Stimulated activated CD4-positive, alpha-beta T cell treated with anti-CD3 and anti-CD28 coated beads, Interleukin-15, amount 100 ng/mL, for 1 hour (primary cell): ENCODE data around the gene RBMS3.
"Not testable (repeated sequence)": the region's sequence is repeated elsewhere in the genome, so short reads cannot be mapped to it uniquely, and the experiment has no call there.

Experiments used
- DNase-seq, 2 donors: peaks; one replicate each; pipeline ENCODE4 v3.0.0-alpha.2; 2020; ENCODE audit warnings: low read depth in 1 of 2, low spot score in 1 of 2

Gene RBMS3

DNA sequence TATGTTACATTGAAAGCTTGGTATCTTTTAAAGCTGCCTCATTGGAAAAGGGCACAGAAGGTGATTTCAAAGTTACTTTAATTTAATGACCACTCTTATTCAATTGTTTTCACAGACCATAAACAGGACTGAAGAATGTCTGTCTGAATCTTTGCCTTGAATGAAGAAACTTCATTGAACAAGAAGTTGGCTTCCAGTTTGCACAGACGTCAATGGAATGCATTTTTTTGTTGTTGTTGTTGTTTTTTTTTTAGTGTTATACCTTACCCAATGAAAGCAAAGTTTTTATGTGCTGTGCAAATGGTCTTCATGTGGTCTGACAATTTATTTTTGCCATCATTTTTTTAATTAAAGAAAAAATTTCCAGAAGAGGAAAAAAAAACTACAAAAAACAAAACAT lies 722.9 kb downstream of the RBMS3 start:
- DNase-seq = no peak

DNA sequence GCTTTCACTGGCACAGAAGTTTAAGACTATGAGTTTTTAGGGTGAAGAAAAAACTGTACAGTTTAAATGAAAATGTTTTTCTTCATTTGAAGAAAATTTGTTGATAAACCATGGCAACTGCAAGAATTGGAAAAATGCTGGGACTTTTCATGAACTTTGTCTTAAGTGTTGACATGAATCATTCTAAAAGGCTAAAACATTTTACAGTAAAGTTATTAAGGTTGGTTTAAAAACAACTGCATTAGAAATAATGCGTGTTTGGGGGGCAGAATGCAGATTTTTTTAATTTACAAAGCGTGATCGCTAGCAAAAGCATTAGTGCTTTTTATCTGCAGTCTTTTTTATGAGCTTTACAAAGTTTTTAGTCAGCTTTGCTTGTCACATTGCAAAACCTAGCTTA lies 723.6 kb downstream of the RBMS3 start:
- DNase-seq = no peak

DNA sequence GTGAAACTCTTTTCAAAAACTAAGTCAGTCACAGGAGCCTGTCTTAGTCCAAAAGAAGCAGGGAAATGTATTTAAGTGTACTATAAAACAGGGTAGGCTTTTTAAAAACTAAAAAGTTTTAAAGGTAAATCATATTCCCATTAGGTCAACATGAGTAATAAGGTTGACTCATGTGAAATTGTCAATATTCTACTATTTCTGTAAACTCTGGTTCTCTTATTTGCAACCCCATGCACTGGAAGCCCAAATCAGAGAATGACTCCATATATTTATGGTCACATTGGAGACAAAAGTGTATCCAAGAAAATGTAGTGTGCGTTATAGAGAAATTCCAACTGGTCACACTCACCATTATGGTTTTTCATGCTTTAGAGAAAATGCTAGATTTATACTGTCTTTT lies 725.2 kb downstream of the RBMS3 start:
- no peak for DNase-seq

GRCh38 chr3:30007668-30008067 lies 726.8 kb downstream of the RBMS3 start:
- DNase-seq = no peak

DNA sequence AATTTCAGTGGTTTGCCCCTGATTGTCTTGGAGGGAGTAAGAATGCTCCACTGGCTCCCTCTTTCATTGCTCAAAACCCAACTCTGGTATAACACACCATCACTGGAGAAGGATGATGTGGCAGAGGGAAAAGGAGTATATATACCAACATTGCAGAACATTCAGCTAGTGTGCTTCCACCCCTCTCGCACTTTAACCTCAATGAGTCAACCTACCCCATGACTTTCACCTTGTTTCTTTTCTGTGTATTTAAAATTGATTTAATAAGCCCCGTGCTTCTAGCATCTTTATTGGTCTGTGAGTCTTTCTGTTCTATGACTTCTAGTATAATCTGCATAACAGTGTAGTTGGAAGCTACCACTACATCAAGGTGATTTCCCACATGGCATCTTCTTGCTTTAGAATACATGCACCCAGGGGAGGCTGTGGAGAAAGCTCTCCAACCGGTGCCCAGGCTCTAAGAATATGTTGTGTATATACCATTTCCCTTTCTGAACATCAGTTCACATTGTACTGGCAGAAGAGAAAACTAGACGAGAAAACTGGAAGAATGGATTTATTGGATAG lies 730.4 kb downstream of the RBMS3 start:
- DNase-seq = no peak

DNA sequence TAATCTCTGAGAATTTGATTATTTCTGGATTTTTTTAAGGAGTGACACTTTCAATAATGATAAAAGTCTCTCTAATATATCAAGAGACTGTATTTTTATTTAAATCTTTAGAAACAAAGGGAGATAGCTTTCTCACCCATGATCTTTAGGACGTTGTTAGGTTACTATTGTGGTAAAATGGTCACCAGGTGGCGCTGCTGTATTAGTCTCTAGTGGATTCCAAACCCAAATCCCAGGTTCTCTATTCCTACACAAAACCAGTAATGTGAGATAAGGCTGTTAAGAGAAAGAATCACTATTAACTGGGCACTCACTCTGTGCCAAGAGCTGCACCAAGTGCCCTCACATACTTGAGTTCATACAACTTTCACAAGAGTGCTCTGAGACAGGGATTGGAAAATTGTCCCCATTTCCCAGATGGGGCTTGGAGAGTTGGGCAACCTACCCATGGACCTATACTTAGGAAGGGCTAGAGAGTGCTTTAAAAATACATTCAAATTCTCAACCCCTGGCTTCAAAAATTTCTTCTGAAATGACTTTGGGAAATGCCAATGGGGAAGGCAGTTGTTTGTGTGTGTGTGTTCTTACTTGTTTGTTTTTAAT lies 732.2 kb downstream of the RBMS3 start:
- no peak for DNase-seq

- DNase-seq = no peak
Observed at GRCh38 chr3:30017901-30018300, 737.0 kb downstream of the RBMS3 start.

GRCh38 chr3:30020380-30020779 lies 739.5 kb downstream of the RBMS3 start:
- no peak for DNase-seq

DNA sequence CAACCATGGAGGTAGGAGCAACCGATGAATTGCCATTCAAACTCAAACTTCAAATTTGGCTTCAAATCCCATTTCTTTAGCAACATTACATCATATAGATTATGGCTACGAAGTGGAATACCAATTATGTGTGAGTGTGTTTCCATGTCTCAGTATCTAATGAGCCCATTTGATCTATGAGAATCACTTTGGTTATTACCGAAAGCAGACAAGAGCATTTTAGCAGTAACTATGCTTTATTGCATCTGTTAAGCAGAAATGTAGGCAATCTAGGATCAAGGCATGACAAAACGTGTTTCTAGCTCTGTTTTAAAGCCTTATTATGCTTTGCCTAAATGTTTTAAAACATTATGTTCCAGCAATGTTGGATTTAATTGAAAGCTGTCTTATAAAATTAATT lies 743.6 kb downstream of the RBMS3 start:
- no peak for DNase-seq

DNA sequence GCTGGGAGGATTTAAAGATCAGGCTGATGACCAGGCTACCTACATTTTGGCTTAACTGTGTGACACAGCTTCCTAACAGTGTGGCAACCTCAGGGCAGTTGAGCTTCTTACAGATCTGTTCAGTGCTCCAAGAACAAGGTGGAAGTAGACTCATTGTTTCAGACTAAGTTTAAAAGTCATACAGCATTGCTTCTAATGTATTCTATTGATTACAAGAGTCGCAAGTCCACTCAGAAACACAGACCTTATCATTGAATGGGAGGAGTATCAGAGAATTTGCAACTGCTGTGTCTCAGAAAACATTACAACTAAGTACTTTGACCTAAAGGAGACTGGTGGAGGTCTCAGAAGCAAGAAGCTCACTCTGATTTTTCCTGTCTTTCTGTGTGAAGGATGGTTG lies 746.0 kb downstream of the RBMS3 start:
- no peak for DNase-seq

DNA sequence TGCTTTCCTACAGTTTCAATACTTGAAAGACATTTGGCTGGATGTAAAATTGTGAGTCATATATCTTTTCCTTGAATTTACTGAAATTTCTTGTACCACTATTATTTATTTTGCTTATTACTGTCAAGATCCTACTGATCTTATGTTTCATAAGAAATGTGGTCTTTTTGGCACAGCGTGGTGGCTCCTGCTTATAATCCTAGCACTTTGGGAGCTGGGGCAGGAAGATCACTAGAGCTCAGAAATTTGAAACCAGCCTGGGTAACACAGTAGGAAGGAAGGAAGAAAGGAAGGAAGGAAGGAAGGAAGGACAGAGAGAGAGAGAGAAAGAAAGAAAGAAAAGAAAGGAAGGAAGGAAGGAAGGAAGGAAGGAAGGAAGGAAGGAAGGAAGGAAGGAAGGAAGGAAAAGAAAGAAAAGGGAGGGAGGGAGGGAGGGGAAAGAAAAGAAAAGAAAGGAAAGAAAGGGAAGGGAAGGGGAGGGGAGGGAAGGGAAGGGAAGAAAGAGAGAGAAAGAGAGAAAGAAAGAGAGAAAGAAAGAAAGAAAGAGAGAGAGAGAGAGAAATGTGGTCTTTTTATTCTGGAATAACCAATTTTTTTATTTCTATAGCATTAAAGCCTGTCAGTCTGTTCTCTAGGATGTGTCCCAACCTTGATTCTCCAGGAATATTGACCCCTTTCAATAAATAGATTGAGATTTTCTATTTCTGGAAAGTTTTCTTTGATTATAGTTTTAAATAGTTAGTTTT lies 753.5 kb downstream of the RBMS3 start:
- no peak for DNase-seq

- no peak for DNase-seq
Observed at GRCh38 chr3:30035935-30036567, 755.2 kb downstream of the RBMS3 start.

- DNase-seq = no peak
Observed at GRCh38 chr3:30040126-30040525, 759.3 kb downstream of the RBMS3 start.

DNA sequence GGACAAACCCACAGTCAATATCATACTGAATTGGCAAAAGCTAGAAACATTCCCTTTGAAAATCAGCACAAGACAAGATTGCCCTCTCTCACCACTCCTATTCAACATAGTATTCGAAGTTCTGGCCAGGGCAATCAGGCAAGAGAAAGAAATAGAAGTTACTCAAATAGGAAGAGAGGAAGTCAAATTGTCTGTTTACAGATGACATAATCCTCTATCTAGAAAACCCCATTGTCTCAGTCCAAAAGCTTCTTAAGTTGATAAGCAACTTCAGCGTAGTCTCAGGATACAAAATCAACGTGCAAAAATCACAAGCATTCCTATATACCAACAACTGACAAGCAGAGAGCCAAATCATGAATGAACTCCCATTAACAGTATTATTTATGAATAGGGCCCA lies 760.6 kb downstream of the RBMS3 start:
- not testable (repeated sequence) for DNase-seq

GRCh38 chr3:30042274-30042859 lies 761.5 kb downstream of the RBMS3 start:
- peak in 1 of 2 donors; percentile 21 for DNase-seq

DNA sequence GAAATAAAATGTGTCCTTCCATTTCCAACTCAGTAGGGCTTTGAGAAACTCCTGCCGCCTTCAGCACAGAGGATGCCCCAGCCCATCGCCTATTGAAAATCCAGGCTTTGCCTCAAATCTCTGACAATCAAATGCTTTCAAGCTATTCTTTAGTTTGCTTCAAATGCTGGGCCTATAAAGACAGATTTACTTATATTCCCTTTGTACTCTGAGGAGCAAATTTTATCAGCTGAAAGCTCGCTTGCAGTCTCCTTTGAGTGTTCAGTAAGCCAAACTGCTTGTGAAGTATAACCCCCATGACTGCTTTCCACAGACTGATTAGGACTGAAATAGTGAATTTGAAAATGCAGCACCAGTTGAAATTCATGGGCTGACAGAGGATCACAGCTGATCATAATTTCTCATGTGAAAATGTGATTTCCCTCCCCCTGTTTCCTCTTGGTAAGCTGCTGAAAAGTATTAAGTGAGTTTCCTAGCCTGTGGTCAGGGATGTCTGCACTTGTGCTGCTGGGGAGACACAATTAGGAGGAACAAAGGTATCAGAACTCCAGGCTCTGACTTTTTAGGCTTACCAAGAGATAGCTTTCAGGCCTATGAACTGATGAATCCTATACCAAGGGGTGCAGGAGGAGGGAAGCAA lies 762.2 kb downstream of the RBMS3 start:
- no peak for DNase-seq

- no peak for DNase-seq
Observed at GRCh38 chr3:30044515-30044914, 763.6 kb downstream of the RBMS3 start.

GRCh38 chr3:30048431-30048830 lies 767.6 kb downstream of the RBMS3 start:
- no peak for DNase-seq

- not testable (repeated sequence) for DNase-seq
Observed at GRCh38 chr3:30050116-30050515, 769.2 kb downstream of the RBMS3 start.

- DNase-seq = no peak
Observed at GRCh38 chr3:30059240-30059639, 778.4 kb downstream of the RBMS3 start.
